Measurements from ENCODE around the gene SLC7A8. TPM values are rescaled to one million over a fixed set of nuclear protein-coding genes. Genes with fewer than 3 reads are reported as not detected.
"Not testable (repeated sequence)": the region's sequence is repeated elsewhere in the genome, so short reads cannot be mapped to it uniquely, and the experiment has no call there.

Gene SLC7A8
- total RNA-seq, 2 experiments from 2014 or later: 0.83 to 1.7 TPM

DNA sequence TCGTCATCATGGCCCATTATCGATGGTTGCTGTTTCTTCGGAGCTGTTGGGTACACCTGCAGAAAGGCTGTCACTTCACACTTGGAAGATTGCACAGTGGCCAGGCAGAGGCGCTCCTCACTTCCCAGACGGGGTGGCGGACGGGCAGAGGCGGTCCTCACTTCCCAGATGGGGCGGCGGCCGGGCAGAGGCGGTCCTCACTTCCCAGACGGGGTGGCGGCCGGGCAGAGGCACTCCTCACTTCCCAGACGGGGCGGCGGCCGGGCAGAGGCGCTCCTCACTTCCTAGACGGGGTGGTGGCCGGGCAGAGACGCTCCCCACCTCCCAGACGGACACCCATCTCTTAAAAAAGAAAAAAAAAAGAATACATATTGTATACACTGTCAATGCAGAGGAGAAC lies 75.3 kb downstream of the SLC7A8 start:
- POLR2A ChIA-PET; DNase-seq; H3K36me3 Mint-ChIP-seq; H3K9me3 Mint-ChIP-seq; H3K4me1 Mint-ChIP-seq (ENCODE audit: low read depth); H3K27ac Mint-ChIP-seq; H3K27me3 Mint-ChIP-seq; H3K4me3 Mint-ChIP-seq: not testable (repeated sequence)
- intact Hi-C loops (cut with micrococcal nuclease): loop anchor here (2.0 kb wide), 1 partner anchor 39 kb away; no protein-coding TSS in a partner anchor
- CTCF ChIA-PET: interaction anchor here (1.0 to 3.8 kb wide), 9 partner anchors 12 to 136 kb away, joined by 3 to 53 read pairs (median 7); partner anchors contain the start of genes ACIN1 and CDH24

DNA sequence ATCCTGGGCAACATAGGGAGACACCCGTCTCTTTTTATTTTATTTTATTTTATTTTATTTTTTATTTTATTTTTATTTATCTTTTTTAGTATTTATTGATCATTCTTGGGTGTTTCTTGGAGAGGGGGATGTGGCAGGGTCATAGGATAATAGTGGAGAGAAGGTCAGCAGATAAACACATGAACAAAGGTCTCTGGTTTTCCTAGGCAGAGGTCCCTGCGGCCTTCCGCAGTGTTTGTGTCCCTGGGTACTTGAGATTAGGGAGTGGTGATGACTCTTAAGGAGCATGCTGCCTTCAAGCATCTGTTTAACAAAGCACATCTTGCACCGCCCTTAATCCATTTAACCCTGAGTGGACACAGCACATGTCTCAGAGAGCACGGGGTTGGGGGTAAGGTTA lies 75.8 kb downstream of the SLC7A8 start:
- H3K4me1 Mint-ChIP-seq (ENCODE audit: low read depth); CTCF ChIA-PET; H3K4me3 Mint-ChIP-seq; H3K9me3 Mint-ChIP-seq; H3K27me3 Mint-ChIP-seq; POLR2A ChIA-PET; H3K36me3 Mint-ChIP-seq; DNase-seq; H3K27ac Mint-ChIP-seq: not testable (repeated sequence)
- intact Hi-C loops (cut with micrococcal nuclease): loop anchor here (2.0 kb wide), 1 partner anchor 39 kb away; no protein-coding TSS in a partner anchor

DNA sequence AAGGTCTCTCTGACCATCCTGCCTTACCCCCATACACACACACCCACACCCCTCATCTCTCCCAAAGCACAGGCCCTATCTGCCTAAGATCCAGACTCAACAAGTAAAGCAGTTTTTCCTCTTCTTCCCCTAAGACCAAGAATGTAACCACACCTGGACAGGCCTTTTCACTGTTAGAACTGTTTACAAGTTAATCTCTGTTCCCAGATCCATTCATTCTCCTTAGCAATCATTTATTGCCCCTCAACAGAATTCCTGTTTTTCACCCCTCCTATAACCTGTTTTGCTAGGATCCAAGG lies 76.8 kb downstream of the SLC7A8 start:
- CTCF ChIA-PET: interaction anchor here (1.7 to 1.8 kb wide), 2 partner anchors 12 to 14 kb away, joined by 6 to 8 read pairs; partner anchors contain the start of genes ACIN1 and C14orf119

DNA sequence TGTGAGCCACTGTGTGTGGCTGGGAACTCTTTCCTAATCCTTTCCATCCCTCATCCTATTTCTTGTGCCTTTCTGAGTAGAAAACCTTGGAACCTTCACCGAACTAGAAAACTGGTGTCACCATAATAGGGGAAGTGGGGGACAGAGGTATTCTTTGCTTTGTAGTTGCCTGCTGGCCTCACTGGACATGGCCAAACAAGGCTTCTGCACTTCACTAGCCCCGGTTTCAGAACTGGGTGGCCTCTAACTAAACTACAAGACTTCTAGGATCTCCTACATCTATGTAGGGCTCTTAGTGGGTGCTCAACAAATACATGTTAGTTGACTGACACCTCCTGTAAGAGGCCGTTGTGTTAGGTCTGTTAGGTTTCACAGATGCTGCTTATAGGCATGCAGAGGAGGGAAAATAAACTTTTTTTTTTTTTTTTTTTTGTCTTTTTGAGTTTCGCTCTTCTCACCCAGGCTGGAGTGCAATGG lies 78.1 kb downstream of the SLC7A8 start:
- no peaks in the 10 kb centered on the region for H3K36me3 Mint-ChIP-seq
- H3K4me3 Mint-ChIP-seq: no peak overlapping the region
- CTCF ChIA-PET: interaction anchor here (1.7 to 1.8 kb wide), 2 partner anchors 10 to 16 kb away, joined by 6 to 8 read pairs; partner anchors contain the start of genes ACIN1 and C14orf119
- intact Hi-C loops (cut with micrococcal nuclease): no loop called here
- no peak overlapping the region for H3K27ac Mint-ChIP-seq
- H3K27me3 Mint-ChIP-seq: no peaks in the 10 kb centered on the region
- H3K4me1 Mint-ChIP-seq (ENCODE audit: low read depth): no peaks in the 10 kb centered on the region
- DNase-seq: no peak
- POLR2A ChIA-PET: no interaction called here
- H3K9me3 Mint-ChIP-seq: no peaks in the 10 kb centered on the region

More for the DNA sequence above, 76.8 kb downstream of the SLC7A8 start:
- Mint-ChIP-seq H3K27ac (no peak overlapping the region), H3K4me3 (no peak overlapping the region), H3K36me3 (no peaks in the 10 kb centered on the region), H3K9me3 (no peaks in the 10 kb centered on the region), H3K27me3 (no peaks in the 10 kb centered on the region), H3K4me1 (ENCODE audit: low read depth) (no peaks in the 10 kb centered on the region)
- DNase-seq: no peak
- intact Hi-C loops (cut with micrococcal nuclease): no loop called here
- POLR2A ChIA-PET: no interaction called here

DNA sequence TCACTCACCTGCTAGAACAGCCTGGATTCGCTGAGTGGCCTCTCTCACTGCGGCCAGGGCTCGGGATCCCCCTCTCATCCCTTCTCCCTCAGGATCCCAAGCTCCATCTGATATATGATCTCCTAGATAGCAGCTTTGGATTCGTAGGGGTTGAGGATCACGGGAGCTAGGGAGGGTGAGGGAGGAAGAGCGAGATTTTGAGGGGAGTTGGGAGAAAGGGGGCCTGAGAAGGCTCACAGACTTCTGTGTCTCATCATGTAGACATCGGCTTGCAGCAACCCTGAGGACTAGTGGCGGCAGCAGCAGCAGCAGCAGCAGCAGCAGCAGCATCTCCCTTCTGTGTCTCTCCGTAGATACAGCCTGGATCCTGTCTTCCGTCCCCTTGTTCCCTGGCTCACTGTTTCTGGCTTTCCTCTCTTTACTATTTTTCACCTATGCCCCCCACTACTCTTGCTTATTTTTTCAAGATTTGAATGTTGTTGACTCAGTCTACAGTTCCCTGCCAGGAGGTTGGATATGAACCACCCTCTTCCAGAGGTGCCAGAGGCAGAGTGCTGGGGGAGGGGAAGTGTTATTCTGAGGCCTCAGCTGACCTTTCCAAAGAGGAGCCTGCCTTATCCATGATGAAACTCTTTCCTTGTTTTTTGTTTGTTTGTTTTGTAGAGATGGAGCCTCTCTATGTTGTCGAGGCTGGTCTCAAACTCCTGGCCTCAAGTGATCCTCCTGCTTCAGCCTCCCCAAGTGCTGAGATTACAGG lies 78.7 kb downstream of the SLC7A8 start, which contains the start of gene CIROP:
Gene CIROP, minus strand, starts transcription at position 399 of the 757 bp plus-strand sequence. Its CDS starts 69 bp downstream, at position 330.
- ChIA-PET CTCF (interaction anchor here (5.5 kb wide), 1 partner anchor 16 kb away, joined by 24 read pairs; no protein-coding TSS in a partner anchor), POLR2A (no interaction called here)
- Mint-ChIP-seq H3K27ac (no peak within 1 kb of the TSS), H3K9me3 (no peaks in the 10 kb centered on the region), H3K4me1 (ENCODE audit: low read depth) (no peaks in the 10 kb centered on the region), H3K36me3 (no peaks in the 10 kb centered on the region), H3K27me3 (no peaks in the 10 kb centered on the region), H3K4me3 (no peak within 1 kb of the TSS)
- no peak for DNase-seq
- intact Hi-C loops (cut with micrococcal nuclease): no loop called here

DNA sequence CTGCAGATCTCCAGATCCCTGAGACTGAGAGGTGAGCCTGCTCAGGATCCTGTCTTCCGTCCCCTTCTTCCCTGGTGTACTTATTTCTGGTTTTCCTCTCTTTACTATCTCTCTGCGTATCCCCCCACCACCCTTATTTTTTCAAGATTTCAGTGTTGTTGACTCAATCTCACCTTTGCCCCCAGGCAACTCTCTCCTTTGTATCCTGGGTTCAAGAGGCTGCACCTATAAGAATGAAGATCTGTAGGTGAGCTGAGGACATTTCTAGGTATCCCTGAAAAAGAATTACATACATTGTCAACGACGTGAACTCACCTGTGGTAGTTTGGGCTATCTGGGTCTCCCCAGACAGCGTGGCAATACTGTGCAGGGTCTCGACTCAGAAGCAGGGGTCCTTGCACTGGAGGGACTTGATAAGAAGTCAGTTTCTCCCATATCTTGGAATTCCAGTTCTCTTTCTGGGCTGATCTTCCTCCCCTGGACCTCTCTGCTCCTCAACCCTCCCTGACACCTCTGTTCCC lies 79.3 kb downstream of the SLC7A8 start:
- DNase-seq: no peak
- ChIA-PET POLR2A (no interaction called here), CTCF (interaction anchor here (1.0 to 5.5 kb wide), 2 partner anchors 17 to 35 kb away, joined by 3 to 24 read pairs; no protein-coding TSS in a partner anchor)
- intact Hi-C loops (cut with micrococcal nuclease): no loop called here
- no peaks in the 10 kb centered on the region for H3K9me3 Mint-ChIP-seq
- H3K4me1 Mint-ChIP-seq (ENCODE audit: low read depth): no peaks in the 10 kb centered on the region
- H3K27me3 Mint-ChIP-seq: no peaks in the 10 kb centered on the region
- H3K36me3 Mint-ChIP-seq: peaks cover 1% of the 10 kb centered on the region
- no peak overlapping the region for H3K4me3 Mint-ChIP-seq
- H3K27ac Mint-ChIP-seq: no peak overlapping the region

DNA sequence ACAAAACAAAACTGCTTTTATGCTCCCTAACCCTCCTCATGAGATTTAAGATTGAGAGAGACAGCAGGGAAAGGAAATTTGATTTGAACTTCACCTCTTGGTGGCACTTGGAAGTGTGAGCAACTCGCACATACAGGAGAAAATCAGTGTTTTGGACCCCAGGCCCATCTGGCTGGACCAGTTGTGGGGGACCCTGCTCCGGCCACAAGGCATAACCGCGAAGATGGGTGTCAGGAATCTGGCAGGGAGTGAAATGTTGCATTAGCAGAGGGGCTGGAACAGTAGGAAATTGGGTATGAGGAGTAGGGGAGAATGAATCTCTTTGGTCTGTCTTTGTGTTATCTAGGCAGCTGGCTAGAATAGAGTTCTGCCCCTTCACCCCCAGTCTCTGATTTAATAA lies 79.9 kb downstream of the SLC7A8 start:
- Mint-ChIP-seq H3K9me3 (no peaks in the 10 kb centered on the region), H3K36me3 (peaks cover 7% of the 10 kb centered on the region), H3K27ac (no peak overlapping the region), H3K27me3 (no peaks in the 10 kb centered on the region), H3K4me3 (no peak overlapping the region), H3K4me1 (ENCODE audit: low read depth) (no peaks in the 10 kb centered on the region)
- intact Hi-C loops (cut with micrococcal nuclease): no loop called here
- POLR2A ChIA-PET: no interaction called here
- CTCF ChIA-PET: interaction anchor here (1.0 to 5.5 kb wide), 2 partner anchors 17 to 35 kb away, joined by 3 to 24 read pairs; no protein-coding TSS in a partner anchor
- DNase-seq: no peak

DNA sequence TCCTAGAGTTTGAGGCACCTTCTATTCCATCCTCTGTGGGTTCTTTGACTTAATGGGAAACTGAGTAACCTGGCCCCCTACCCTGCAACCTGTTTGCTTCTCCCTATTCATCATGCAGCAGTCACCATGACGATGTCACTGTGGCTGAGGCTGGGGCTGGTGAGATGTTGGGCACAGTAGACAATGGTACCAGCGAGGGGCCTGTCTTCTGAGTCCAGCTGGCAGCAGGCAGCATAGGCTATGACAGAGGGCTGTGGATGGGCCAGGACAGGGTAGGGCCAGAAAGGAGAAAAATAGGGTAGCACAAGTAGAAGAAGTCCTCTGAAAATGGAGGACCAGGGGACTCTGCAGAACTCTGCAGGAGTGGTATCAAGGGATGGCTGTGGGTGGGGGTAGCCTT lies 80.7 kb downstream of the SLC7A8 start:
- no peak overlapping the region for H3K27ac Mint-ChIP-seq
- no peaks in the 10 kb centered on the region for H3K9me3 Mint-ChIP-seq
- DNase-seq: no peak
- H3K36me3 Mint-ChIP-seq: peaks cover 9% of the 10 kb centered on the region
- H3K4me3 Mint-ChIP-seq: no peak overlapping the region
- peaks cover 3% of the 10 kb centered on the region for H3K4me1 Mint-ChIP-seq (ENCODE audit: low read depth)
- no peaks in the 10 kb centered on the region for H3K27me3 Mint-ChIP-seq
- POLR2A ChIA-PET: no interaction called here
- intact Hi-C loops (cut with micrococcal nuclease): no loop called here
- CTCF ChIA-PET: interaction anchor here (1.9 to 5.5 kb wide), 3 partner anchors 18 to 34 kb away, joined by 7 to 24 read pairs (median 19); no protein-coding TSS in a partner anchor

DNA sequence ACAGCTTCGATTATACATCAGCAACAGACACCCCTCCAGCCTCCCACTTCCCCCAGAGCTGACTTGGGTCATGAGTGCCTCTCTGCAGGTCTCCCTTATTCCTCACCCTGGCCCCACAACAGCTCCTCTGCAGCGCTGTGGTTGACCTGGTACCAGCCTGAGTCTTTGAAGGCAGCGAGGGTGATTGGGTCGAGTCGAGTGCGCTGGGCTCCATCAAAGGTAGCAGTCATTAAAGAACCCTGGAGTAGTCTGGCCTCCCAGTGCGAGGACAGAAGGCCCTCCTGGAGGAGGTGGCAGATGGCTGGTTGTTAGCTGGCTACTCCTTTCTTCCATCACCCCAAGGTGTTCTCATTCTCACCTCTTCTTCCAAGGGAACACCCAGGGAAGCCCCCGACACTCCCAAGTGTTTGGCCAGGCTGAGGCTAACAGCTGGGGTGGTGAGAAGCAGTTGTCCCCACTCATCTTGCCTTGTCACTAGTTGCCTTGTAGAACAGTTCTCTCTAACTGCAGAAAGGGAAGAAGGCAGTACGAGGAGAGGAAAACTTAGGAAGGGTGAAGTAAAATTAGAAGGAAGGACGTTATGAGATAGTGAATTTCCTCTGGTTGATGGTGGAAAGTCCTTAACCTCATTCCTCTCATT lies 81.4 kb downstream of the SLC7A8 start:
- intact Hi-C loops (cut with micrococcal nuclease): no loop called here
- Mint-ChIP-seq H3K27ac (no peak overlapping the region), H3K36me3 (peaks cover 16% of the 10 kb centered on the region), H3K4me3 (no peak overlapping the region), H3K27me3 (no peaks in the 10 kb centered on the region), H3K4me1 (ENCODE audit: low read depth) (peaks cover 10% of the 10 kb centered on the region), H3K9me3 (no peaks in the 10 kb centered on the region)
- DNase-seq: no peak
- CTCF ChIA-PET: interaction anchor here (0.9 to 5.5 kb wide), 5 partner anchors 19 to 130 kb away, joined by 3 to 24 read pairs (median 7); no protein-coding TSS in a partner anchor
- POLR2A ChIA-PET: no interaction called here

DNA sequence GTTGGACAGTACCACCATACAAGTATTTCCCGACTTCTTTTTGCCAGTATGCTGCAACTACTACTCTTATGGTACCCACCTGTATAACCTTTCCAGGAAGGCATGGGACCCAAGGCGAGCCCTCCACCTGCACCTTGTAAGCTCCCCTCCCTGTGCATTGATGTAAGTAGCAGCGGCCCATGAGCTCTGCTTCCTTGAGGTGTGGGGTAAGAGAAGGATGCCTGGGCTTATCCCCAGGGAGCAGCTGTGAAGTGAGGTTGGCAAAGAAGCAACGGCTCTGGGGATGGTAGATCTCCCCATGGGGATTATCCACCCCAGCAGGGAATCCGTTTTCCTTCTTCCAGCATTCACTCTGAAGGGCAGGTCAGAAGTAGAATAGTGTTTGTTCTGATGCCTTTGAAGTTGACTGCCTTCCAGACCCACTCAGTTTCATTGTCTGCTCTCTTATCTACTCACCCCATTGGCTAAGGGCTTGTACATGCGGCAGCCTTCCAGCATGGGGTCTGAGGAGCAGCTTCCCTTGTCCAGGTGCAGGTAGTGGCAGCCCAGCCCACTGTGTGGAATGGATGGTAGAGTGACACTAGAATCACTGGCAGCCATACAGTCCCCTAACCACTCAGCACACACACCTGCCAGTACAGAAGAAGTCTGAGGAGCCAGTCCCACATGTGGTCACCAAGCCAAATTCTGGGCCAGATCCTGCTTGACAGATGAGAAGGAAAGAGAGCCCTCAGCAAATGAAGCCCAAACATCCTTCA lies 82.1 kb downstream of the SLC7A8 start:
- Mint-ChIP-seq H3K27me3 (no peaks in the 10 kb centered on the region), H3K36me3 (peaks cover 20% of the 10 kb centered on the region), H3K27ac (no peak overlapping the region), H3K4me1 (ENCODE audit: low read depth) (peaks cover 17% of the 10 kb centered on the region), H3K4me3 (no peak overlapping the region), H3K9me3 (no peaks in the 10 kb centered on the region)
- POLR2A ChIA-PET: interaction anchor here (1.7 kb wide), 1 partner anchor 11 kb away, joined by 4 read pairs; no protein-coding TSS in a partner anchor
- CTCF ChIA-PET: interaction anchor here (0.6 to 5.5 kb wide), 6 partner anchors 19 to 129 kb away, joined by 3 to 24 read pairs (median 6); no protein-coding TSS in a partner anchor
- intact Hi-C loops (cut with micrococcal nuclease): no loop called here
- DNase-seq: no peak

DNA sequence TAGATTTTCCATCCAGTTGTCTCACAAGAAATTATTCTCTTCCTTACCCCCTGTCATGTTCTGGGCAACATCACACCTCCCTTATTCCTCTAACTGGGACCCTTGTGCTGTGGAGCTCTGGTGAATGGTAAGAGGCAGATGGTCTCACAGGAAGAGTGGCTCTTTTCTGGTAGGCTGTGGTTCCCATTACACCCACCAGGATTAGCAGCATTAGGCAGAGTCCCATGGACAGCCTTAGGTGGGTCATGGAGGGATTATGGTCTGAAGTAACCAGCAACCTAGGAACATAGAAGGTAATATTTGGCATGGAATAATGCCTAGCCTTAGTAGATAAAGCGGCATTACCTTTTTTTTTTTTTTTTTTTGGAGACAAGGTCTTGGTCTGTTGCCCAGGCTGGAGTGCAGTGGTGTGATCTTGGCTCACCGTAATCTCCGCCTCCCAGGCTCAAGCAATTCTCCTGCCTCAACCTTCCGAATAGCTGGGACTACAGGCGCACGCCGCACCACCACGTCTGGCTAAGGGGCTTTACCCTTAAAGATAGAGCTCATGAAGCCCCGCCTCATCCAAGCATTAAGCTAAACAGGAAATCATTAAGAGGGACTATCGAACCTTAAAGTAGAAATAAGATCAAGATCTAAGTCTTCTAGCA lies 84.1 kb downstream of the SLC7A8 start:
- Mint-ChIP-seq H3K27ac (no peak overlapping the region), H3K4me1 (ENCODE audit: low read depth) (peaks cover 17% of the 10 kb centered on the region), H3K36me3 (peaks cover 23% of the 10 kb centered on the region), H3K9me3 (no peaks in the 10 kb centered on the region), H3K27me3 (no peaks in the 10 kb centered on the region), H3K4me3 (no peak overlapping the region)
- ChIA-PET CTCF (interaction anchor here (0.6 to 5.5 kb wide), 6 partner anchors 10 to 281 kb away, joined by 3 to 24 read pairs (median 4); no protein-coding TSS in a partner anchor), POLR2A (no interaction called here)
- intact Hi-C loops (cut with micrococcal nuclease): no loop called here
- DNase-seq: no peak

All from activated CD4-positive, alpha-beta memory T cell treated with anti-CD3 and anti-CD28 coated beads for 36 hours (primary cell).